GM19395 (cell line): ENCODE results near the gene DNMT3B.
"Not testable (repeated sequence)": the region's sequence is repeated elsewhere in the genome, so short reads cannot be mapped to it uniquely, and the experiment has no call there.

ENCODE experiments used
- ATAC-seq: cut with Tn5 transposase; IDR thresholded peaks from one replicate; pipeline ENCODE4 v1.9.1; 2021; ENCODE audit warnings: mild to moderate bottlenecking, moderate library complexity; ENCODE audit not compliant: unreplicated experiment

The DNMT3B gene

GRCh38 chr20:32789896-32790750 lies 27.9 kb downstream of the DNMT3B start:
- ATAC-seq, result no peak

GRCh38 chr20:32790751-32791057 lies 28.5 kb downstream of the DNMT3B start:
- ATAC-seq, result no peak

- no peak for ATAC-seq
Observed at GRCh38 chr20:32792316-32792715, 30.1 kb downstream of the DNMT3B start.

GRCh38 chr20:32792731-32793458 lies 30.7 kb downstream of the DNMT3B start:
- no peak for ATAC-seq

GRCh38 chr20:32796383-32796948 lies 34.3 kb downstream of the DNMT3B start:
- ATAC-seq, result no peak

- no peak for ATAC-seq
Observed at GRCh38 chr20:32796981-32797451, 34.8 kb downstream of the DNMT3B start.

- ATAC-seq, result not testable (repeated sequence)
Observed at GRCh38 chr20:32797571-32797970, 35.4 kb downstream of the DNMT3B start.

- no peak for ATAC-seq
Observed at GRCh38 chr20:32798046-32798981, 36.1 kb downstream of the DNMT3B start.

GRCh38 chr20:32803092-32803491 lies 40.9 kb downstream of the DNMT3B start:
- ATAC-seq, result no peak

- no peak for ATAC-seq
Observed at GRCh38 chr20:32804022-32804715, 42.0 kb downstream of the DNMT3B start.

GRCh38 chr20:32804817-32805216 lies 42.6 kb downstream of the DNMT3B start:
- no peak for ATAC-seq

GRCh38 chr20:32805721-32806120 lies 43.5 kb downstream of the DNMT3B start:
- no peak for ATAC-seq

- ATAC-seq, result no peak
Observed at GRCh38 chr20:32806356-32806755, 44.2 kb downstream of the DNMT3B start.

GRCh38 chr20:32807706-32808105 lies 45.5 kb downstream of the DNMT3B start:
- ATAC-seq, result no peak

- no peak for ATAC-seq
Observed at GRCh38 chr20:32808438-32808837, 46.3 kb downstream of the DNMT3B start.

- ATAC-seq, result no peak
Observed at GRCh38 chr20:32809907-32810306, 47.7 kb downstream of the DNMT3B start.

GRCh38 chr20:32810941-32811340 lies 48.8 kb downstream of the DNMT3B start:
- ATAC-seq, result no peak

- ATAC-seq, result no peak
Observed at GRCh38 chr20:32811886-32812285, 49.7 kb downstream of the DNMT3B start.

- peak; percentile 64 for ATAC-seq
Observed at GRCh38 chr20:32819992-32820697, 58.0 kb downstream of the DNMT3B start.
